ENCODE results near the gene C1orf167.

The C1orf167 gene

GRCh38 chr1:11837767-11838348, 75.9 kb downstream of the C1orf167 start:
- ATAC-seq = peak; percentile 16
- TF ChIP-seq TSHZ2 (CRISPR knock-in tag; IDR thresholded peaks at IDR 0.05) (no peak), POU6F1 (CRISPR knock-in tag; IDR thresholded peaks at IDR 0.05; ENCODE audit: borderline replicate concordance, low read depth) (no peak), GLIS3 (CRISPR knock-in tag; IDR thresholded peaks at IDR 0.05) (no peak)

- ATAC-seq = peak; percentile 95
- TF ChIP-seq GLIS3 (CRISPR knock-in tag; IDR thresholded peaks at IDR 0.05) (no peak), ZFP30 (CRISPR knock-in tag; IDR thresholded peaks at IDR 0.05) (no peak), ZNF70 (CRISPR knock-in tag; IDR thresholded peaks at IDR 0.05) (no peak), OSR1 (CRISPR knock-in tag; IDR thresholded peaks at IDR 0.05) (no peak), ESRRG (CRISPR knock-in tag; IDR thresholded peaks at IDR 0.05) (no peak), TOX (CRISPR knock-in tag; IDR thresholded peaks at IDR 0.05; ENCODE audit: borderline replicate concordance) (no peak), CREB5 (CRISPR knock-in tag; IDR thresholded peaks at IDR 0.05; ENCODE audit: low read depth) (no peak), CSRNP3 (CRISPR knock-in tag; IDR thresholded peaks at IDR 0.05) (no peak), RARB (CRISPR knock-in tag; IDR thresholded peaks at IDR 0.05) (no peak), ZFP3 (CRISPR knock-in tag; IDR thresholded peaks at IDR 0.05) (no peak), ARNTL (CRISPR knock-in tag; IDR thresholded peaks at IDR 0.05; ENCODE audit: borderline replicate concordance, low read depth) (no peak), TSHZ2 (CRISPR knock-in tag; IDR thresholded peaks at IDR 0.05) (no peak), ZNF565 (CRISPR knock-in tag; conservative IDR thresholded peaks at IDR 0.05; ENCODE audit: low read depth) (no peak), ZC3H10 (CRISPR knock-in tag; IDR thresholded peaks at IDR 0.05) (no peak)
Observed at GRCh38 chr1:11838349-11839272, 76.6 kb downstream of the C1orf167 start.

All from SK-N-SH treated with all-trans-retinoic acid at 6 μM for 48 hours (cell line).